Mesenchymal stem cell (in vitro differentiated cells and primary cell): ENCODE results near the gene NGFR.

Source experiments
- DNase-seq: peaks from one replicate; pipeline ENCODE4 v3.0.0-alpha.2; 2013
- H2AFZ ChIP-seq: one replicate; pipeline ENCODE4 v1.6.1; 2013; ENCODE audit warnings: low read depth, mild to moderate bottlenecking, control low read depth, inconsistent platforms, low read length, moderate library complexity
- H2AK5ac ChIP-seq: 2 replicates; pipeline ENCODE4 v1.6.1; 2013; ENCODE audit warnings: low read length, moderate library complexity, mild to moderate bottlenecking, inconsistent platforms; ENCODE audit not compliant: severe bottlenecking
- H2BK120ac ChIP-seq: one replicate; pipeline ENCODE4 v1.6.1; 2013; ENCODE audit warnings: low read depth, mild to moderate bottlenecking, inconsistent platforms, low read length, moderate library complexity
- H2BK12ac ChIP-seq, 2 experiments: one replicate each; pipeline ENCODE4 v1.6.1; 2013; ENCODE audit warnings: inconsistent platforms in 2 of 2, low read length in 2 of 2, mild to moderate bottlenecking in 2 of 2, moderate library complexity in 2 of 2, control low read depth in 1 of 2
- H2BK15ac ChIP-seq: one replicate; pipeline ENCODE4 v1.6.1; 2013; ENCODE audit warnings: mild to moderate bottlenecking, low read depth, inconsistent platforms; ENCODE audit not compliant: poor library complexity, severe bottlenecking
- H2BK5ac ChIP-seq: 2 replicates; pipeline ENCODE4 v1.6.1; 2013; ENCODE audit warnings: low read depth, mild to moderate bottlenecking, low read length, control low read depth, inconsistent platforms; ENCODE audit not compliant: poor library complexity, severe bottlenecking
- H3K14ac ChIP-seq, 2 experiments: one replicate each; pipeline ENCODE4 v1.6.1; 2013; ENCODE audit warnings: inconsistent platforms in 2 of 2, low read length in 2 of 2, control low read depth in 1 of 2, mild to moderate bottlenecking in 1 of 2, moderate library complexity in 1 of 2
- H3K18ac ChIP-seq, 2 experiments: one replicate each; pipeline ENCODE4 v1.6.1; 2013; ENCODE audit warnings: inconsistent platforms in 2 of 2, low read length in 2 of 2, control low read depth in 1 of 2, low read depth in 1 of 2, mild to moderate bottlenecking in 1 of 2
- H3K23ac ChIP-seq, 2 experiments: one replicate each; pipeline ENCODE4 v1.6.1; 2013; ENCODE audit warnings: inconsistent platforms in 2 of 2, low read length in 2 of 2, mild to moderate bottlenecking in 2 of 2, moderate library complexity in 2 of 2, control low read depth in 1 of 2
- H3K27ac ChIP-seq: 2 replicates; pipeline ENCODE4 v1.5.1; 2013; ENCODE audit warnings: mild to moderate bottlenecking, moderate library complexity, low read length, control low read depth, inconsistent platforms; ENCODE audit not compliant: poor library complexity, severe bottlenecking
- H3K27me3 ChIP-seq, 2 experiments: 2 replicates each; pipeline versions ENCODE4 v1.6.1 to v1.7.0; 2013; ENCODE audit warnings: low read length in 2 of 2, mild to moderate bottlenecking in 2 of 2, moderate library complexity in 2 of 2, control low read depth in 1 of 2, inconsistent platforms in 1 of 2; ENCODE audit not compliant: control insufficient read depth in 1 of 2, insufficient read depth in 1 of 2
- H3K36me3 ChIP-seq, 2 experiments: 2 replicates each; pipeline versions ENCODE4 v1.6.1 to v1.7.0; 2013; ENCODE audit warnings: low read length in 2 of 2, control low read depth in 1 of 2, inconsistent platforms in 1 of 2, low read depth in 1 of 2, mild to moderate bottlenecking in 1 of 2; ENCODE audit not compliant: insufficient read depth in 2 of 2, control insufficient read depth in 1 of 2
- H3K4ac ChIP-seq, 2 experiments: one replicate each; pipeline ENCODE4 v1.6.1; 2013; ENCODE audit warnings: inconsistent platforms in 2 of 2, low read length in 2 of 2, mild to moderate bottlenecking in 2 of 2, moderate library complexity in 2 of 2, control low read depth in 1 of 2, low read depth in 1 of 2
- H3K4me1 ChIP-seq: 2 replicates; pipeline ENCODE4 v1.6.1; 2013; ENCODE audit warnings: low read depth, low read length, control low read depth; ENCODE audit not compliant: control insufficient read depth, insufficient read depth
- H3K4me2 ChIP-seq: 2 replicates; pipeline ENCODE4 v1.6.1; 2013; ENCODE audit warnings: low read length, mild to moderate bottlenecking, inconsistent platforms; ENCODE audit not compliant: poor library complexity, severe bottlenecking
- H3K4me3 ChIP-seq, 2 experiments: 2 replicates each; pipeline versions ENCODE4 v1.5.1 to v1.7.0; 2013; ENCODE audit warnings: low read length in 2 of 2, mild to moderate bottlenecking in 2 of 2, control low read depth in 1 of 2, low read depth in 1 of 2; ENCODE audit not compliant: insufficient read depth in 1 of 2
- H3K79me1 ChIP-seq: replicated peaks from 2 replicates; pipeline ENCODE4 v1.6.1; 2013; ENCODE audit warnings: mild to moderate bottlenecking, control low read depth, low read length, inconsistent platforms; ENCODE audit not compliant: poor library complexity, severe bottlenecking
- H3K9ac ChIP-seq: 2 replicates; pipeline ENCODE4 v1.7.0; 2013; ENCODE audit warnings: mild to moderate bottlenecking, low read length, moderate library complexity
- H3K9me3 ChIP-seq: 2 replicates; pipeline ENCODE4 v1.7.0; 2013; ENCODE audit warnings: mild to moderate bottlenecking, low read length; ENCODE audit not compliant: control insufficient read depth
- H4K8ac ChIP-seq: one replicate; pipeline ENCODE4 v1.6.1; 2013; ENCODE audit warnings: inconsistent platforms, mild to moderate bottlenecking, low read length, moderate library complexity
- H4K91ac ChIP-seq: one replicate; pipeline ENCODE4 v1.6.1; 2013; ENCODE audit warnings: mild to moderate bottlenecking, low read length, inconsistent platforms
- WGBS: methylation state at CpG from one replicate; pipeline ENCODE4 v1.1.7; 2013; ENCODE audit warnings: mixed read lengths; 5-methylcytosine and 5-hydroxymethylcytosine counted together

NGFR gene

GRCh38 chr17:49497148-49498028 lies 2.3 kb downstream of the NGFR start:
- 1% methylated on average over 60 of the region's 75 CpGs for WGBS
- Histone ChIP-seq H3K4me1 (peaks cover 27% of the 10 kb centered on the region), H2AFZ (no peak overlapping the region), H3K79me1 (no peaks in the 10 kb centered on the region), H2AK5ac (no peak overlapping the region), H3K4me3 (peak overlapping the region; percentile 21 to 63), H3K9ac (no peak overlapping the region), H3K27ac (no peak overlapping the region), H3K18ac (no peak overlapping the region), H3K14ac (peak overlapping the region in 1 of 2 experiments; percentile 72), H3K9me3 (no peaks in the 10 kb centered on the region), H2BK120ac (no peak overlapping the region), H3K27me3 (peaks cover 89 to 91% of the 10 kb centered on the region in 2 experiments), H2BK5ac (no peak overlapping the region), H3K36me3 (no peaks in the 10 kb centered on the region), H4K91ac (no peak overlapping the region), H3K4me2 (peak overlapping the region; percentile 3), H2BK12ac (no peak overlapping the region), H2BK15ac (peak overlapping the region; percentile 15), H4K8ac (no peak overlapping the region), H3K4ac (no peak overlapping the region), H3K23ac (peak overlapping the region in 1 of 2 experiments; percentile 95)
- peak; percentile 56 for DNase-seq

DNA sequence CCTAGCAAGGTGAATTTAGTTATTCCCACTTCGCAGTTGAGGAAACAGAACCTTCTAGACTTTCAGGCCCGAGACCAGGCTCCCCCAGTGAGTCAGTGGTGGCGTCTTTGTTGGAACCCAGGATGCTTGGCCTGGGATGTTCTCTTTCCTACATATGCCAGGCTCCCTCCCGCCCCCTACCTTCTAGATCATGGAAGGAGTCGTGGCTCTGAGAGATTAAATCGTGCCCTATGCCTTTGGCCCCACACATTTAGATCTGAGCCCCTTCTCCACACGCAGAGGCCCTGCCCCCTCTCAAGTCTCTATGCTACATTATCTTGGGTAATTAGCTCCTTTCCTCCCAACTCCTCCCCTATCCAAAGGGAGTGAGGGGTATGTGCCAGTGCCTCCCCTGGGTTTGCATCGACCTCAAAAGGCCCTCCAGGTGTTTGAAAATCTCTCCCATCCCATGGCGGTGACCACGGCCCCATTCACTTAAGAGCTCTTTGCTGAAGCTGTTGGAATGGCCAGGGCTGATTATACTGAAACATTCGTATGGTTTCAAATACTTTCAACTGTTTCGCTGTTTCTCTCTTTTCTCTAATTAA lies 3.0 kb downstream of the NGFR start:
- Histone ChIP-seq H3K27ac (no peak overlapping the region), H2BK120ac (no peak overlapping the region), H3K4me2 (no peak overlapping the region), H3K4ac (no peak overlapping the region), H4K91ac (no peak overlapping the region), H3K18ac (no peak overlapping the region), H3K9me3 (no peaks in the 10 kb centered on the region), H3K4me1 (peaks cover 27% of the 10 kb centered on the region), H2BK5ac (no peak overlapping the region), H3K4me3 (peak overlapping the region in 1 of 2 experiments; percentile 63), H2BK12ac (no peak overlapping the region), H4K8ac (no peak overlapping the region), H3K79me1 (no peaks in the 10 kb centered on the region), H3K9ac (no peak overlapping the region), H3K23ac (no peak overlapping the region), H3K14ac (no peak overlapping the region), H2AFZ (no peak overlapping the region), H3K27me3 (peaks cover 92 to 94% of the 10 kb centered on the region in 2 experiments), H2BK15ac (no peak overlapping the region), H2AK5ac (no peak overlapping the region), H3K36me3 (no peaks in the 10 kb centered on the region)
- DNase-seq: no peak
- 31% methylated on average over 12 of the region's 12 CpGs for WGBS

DNA sequence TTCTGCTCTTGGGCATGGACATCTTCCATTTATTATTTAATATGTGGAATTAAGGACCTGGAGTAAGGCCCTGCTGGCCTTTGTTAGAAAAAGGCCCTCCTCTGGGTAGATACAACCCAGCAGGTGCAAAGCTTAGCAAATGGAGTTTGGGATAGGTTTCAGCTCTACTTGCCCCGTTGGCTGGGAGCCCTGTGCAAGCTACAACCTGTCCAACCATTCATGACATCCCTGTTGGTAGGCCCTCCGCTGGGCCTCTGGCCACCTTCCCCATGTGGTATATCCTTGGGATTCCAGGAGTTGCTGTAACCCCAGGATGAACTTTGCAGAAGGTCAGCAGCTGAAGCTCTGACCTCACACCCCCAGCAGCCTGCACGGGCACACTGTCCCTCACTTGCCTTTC lies 6.4 kb downstream of the NGFR start:
- WGBS: 86% methylated on average over 2 of the region's 3 CpGs
- no peak overlapping the region for H3K27ac ChIP-seq
- no peak overlapping the region for H3K23ac ChIP-seq
- no peaks in the 10 kb centered on the region for H3K9me3 ChIP-seq
- no peak overlapping the region for H4K8ac ChIP-seq
- no peaks in the 10 kb centered on the region for H3K36me3 ChIP-seq
- no peak overlapping the region for H3K9ac ChIP-seq
- no peak overlapping the region for H3K4ac ChIP-seq
- H2BK5ac ChIP-seq: no peak overlapping the region
- no peak overlapping the region for H2AFZ ChIP-seq
- H2AK5ac ChIP-seq: no peak overlapping the region
- H2BK15ac ChIP-seq: no peak overlapping the region
- H3K79me1 ChIP-seq: no peaks in the 10 kb centered on the region
- no peak overlapping the region for H3K18ac ChIP-seq
- peaks cover 88 to 93% of the 10 kb centered on the region in 2 experiments for H3K27me3 ChIP-seq
- DNase-seq: no peak
- H2BK12ac ChIP-seq: no peak overlapping the region
- no peak overlapping the region for H3K4me3 ChIP-seq
- no peak overlapping the region for H2BK120ac ChIP-seq
- no peak overlapping the region for H3K14ac ChIP-seq
- no peak overlapping the region for H4K91ac ChIP-seq
- H3K4me2 ChIP-seq: no peak overlapping the region
- H3K4me1 ChIP-seq: peaks cover 13% of the 10 kb centered on the region

DNA sequence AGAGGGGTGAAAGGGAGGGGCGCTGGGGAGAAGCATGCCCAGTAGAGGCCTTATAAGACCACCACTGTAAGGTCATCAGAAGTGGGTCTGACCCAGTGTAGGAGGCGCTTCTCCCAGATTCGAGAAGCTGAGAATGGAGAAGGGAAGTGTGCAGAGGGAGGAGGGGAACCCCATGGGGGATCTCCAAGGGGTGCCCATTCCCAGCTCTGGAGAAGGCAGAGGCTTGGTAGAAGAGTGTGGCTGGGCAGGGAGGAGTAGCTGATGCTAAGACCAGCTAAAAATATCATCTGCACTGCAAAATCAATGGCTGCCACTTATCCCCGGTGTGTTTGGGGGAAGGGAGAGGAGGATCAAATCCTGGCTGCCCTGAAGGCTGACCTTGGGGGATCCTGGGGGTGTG lies 7.2 kb downstream of the NGFR start:
- Histone ChIP-seq H2BK5ac (no peak overlapping the region), H3K9ac (no peak overlapping the region), H3K27me3 (peaks cover 87 to 92% of the 10 kb centered on the region in 2 experiments), H3K79me1 (no peaks in the 10 kb centered on the region), H4K8ac (no peak overlapping the region), H3K4me2 (no peak overlapping the region), H3K14ac (no peak overlapping the region), H3K4me3 (no peak overlapping the region), H3K4ac (no peak overlapping the region), H3K23ac (no peak overlapping the region), H3K4me1 (peaks cover 5% of the 10 kb centered on the region), H3K36me3 (no peaks in the 10 kb centered on the region), H2BK15ac (no peak overlapping the region), H2BK12ac (no peak overlapping the region), H3K27ac (no peak overlapping the region), H2AFZ (no peak overlapping the region), H2BK120ac (no peak overlapping the region), H3K18ac (no peak overlapping the region), H3K9me3 (no peaks in the 10 kb centered on the region), H2AK5ac (no peak overlapping the region), H4K91ac (no peak overlapping the region)
- 53% methylated on average over 4 of the region's 4 CpGs for WGBS
- no peak for DNase-seq
